ENCODE data around the gene NINJ2.

DNA sequence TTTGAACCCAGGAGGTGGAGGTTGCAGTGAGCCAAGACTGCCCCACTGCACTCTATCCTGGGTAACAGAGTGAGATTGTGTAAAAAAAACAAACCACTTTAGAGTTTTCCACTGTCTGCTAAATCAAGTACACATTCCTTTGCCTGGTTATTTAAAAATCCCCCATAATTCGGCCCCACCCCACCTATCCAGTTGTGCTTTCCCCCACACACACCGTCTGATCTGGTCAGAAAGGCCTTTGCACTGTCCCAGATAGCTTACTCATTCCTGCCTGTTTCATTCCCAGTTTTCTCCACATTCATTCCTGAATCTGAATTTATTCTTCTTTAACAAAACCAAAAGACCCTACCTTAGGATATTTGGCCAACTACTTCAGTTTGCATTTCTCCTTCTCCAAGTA is 29.5 kb downstream of the NINJ2 start:
- TF ChIP-seq EP300 (IDR thresholded peaks at IDR 0.05) (no peak), POLR2A (IDR thresholded peaks at IDR 0.05; ENCODE audit: low read length) (no peak), HOXA7 (CRISPR knock-in tag; IDR thresholded peaks at IDR 0.05) (no peak), KDM5A (IDR thresholded peaks at IDR 0.05) (no peak), SMC3 (IDR thresholded peaks at IDR 0.05) (no peak), FOSL2 (IDR thresholded peaks at IDR 0.05) (no peak), FOSL2 (CRISPR knock-in tag; IDR thresholded peaks at IDR 0.05) (no peak), CEBPB (IDR thresholded peaks at IDR 0.05) (no peak), MYC (IDR thresholded peaks at IDR 0.05; ENCODE audit: borderline replicate concordance, low read length) (no peak), NR3C1 (IDR thresholded peaks at IDR 0.05) (no peak), NFE2L2 (conservative IDR thresholded peaks at IDR 0.05; ENCODE audit: low read length) (no peak)
- TF ChIP-seq, protein P1, sequence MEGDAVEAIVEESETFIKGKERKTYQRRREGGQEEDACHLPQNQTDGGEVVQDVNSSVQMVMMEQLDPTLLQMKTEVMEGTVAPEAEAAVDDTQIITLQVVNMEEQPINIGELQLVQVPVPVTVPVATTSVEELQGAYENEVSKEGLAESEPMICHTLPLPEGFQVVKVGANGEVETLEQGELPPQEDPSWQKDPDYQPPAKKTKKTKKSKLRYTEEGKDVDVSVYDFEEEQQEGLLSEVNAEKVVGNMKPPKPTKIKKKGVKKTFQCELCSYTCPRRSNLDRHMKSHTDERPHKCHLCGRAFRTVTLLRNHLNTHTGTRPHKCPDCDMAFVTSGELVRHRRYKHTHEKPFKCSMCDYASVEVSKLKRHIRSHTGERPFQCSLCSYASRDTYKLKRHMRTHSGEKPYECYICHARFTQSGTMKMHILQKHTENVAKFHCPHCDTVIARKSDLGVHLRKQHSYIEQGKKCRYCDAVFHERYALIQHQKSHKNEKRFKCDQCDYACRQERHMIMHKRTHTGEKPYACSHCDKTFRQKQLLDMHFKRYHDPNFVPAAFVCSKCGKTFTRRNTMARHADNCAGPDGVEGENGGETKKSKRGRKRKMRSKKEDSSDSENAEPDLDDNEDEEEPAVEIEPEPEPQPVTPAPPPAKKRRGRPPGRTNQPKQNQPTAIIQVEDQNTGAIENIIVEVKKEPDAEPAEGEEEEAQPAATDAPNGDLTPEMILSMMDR (IDR thresholded peaks at IDR 0.05): no peak
- TF ChIP-seq, protein P2, sequence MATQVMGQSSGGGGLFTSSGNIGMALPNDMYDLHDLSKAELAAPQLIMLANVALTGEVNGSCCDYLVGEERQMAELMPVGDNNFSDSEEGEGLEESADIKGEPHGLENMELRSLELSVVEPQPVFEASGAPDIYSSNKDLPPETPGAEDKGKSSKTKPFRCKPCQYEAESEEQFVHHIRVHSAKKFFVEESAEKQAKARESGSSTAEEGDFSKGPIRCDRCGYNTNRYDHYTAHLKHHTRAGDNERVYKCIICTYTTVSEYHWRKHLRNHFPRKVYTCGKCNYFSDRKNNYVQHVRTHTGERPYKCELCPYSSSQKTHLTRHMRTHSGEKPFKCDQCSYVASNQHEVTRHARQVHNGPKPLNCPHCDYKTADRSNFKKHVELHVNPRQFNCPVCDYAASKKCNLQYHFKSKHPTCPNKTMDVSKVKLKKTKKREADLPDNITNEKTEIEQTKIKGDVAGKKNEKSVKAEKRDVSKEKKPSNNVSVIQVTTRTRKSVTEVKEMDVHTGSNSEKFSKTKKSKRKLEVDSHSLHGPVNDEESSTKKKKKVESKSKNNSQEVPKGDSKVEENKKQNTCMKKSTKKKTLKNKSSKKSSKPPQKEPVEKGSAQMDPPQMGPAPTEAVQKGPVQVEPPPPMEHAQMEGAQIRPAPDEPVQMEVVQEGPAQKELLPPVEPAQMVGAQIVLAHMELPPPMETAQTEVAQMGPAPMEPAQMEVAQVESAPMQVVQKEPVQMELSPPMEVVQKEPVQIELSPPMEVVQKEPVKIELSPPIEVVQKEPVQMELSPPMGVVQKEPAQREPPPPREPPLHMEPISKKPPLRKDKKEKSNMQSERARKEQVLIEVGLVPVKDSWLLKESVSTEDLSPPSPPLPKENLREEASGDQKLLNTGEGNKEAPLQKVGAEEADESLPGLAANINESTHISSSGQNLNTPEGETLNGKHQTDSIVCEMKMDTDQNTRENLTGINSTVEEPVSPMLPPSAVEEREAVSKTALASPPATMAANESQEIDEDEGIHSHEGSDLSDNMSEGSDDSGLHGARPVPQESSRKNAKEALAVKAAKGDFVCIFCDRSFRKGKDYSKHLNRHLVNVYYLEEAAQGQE (IDR thresholded peaks at IDR 0.05): no peak
- TF ChIP-seq, protein P3, sequence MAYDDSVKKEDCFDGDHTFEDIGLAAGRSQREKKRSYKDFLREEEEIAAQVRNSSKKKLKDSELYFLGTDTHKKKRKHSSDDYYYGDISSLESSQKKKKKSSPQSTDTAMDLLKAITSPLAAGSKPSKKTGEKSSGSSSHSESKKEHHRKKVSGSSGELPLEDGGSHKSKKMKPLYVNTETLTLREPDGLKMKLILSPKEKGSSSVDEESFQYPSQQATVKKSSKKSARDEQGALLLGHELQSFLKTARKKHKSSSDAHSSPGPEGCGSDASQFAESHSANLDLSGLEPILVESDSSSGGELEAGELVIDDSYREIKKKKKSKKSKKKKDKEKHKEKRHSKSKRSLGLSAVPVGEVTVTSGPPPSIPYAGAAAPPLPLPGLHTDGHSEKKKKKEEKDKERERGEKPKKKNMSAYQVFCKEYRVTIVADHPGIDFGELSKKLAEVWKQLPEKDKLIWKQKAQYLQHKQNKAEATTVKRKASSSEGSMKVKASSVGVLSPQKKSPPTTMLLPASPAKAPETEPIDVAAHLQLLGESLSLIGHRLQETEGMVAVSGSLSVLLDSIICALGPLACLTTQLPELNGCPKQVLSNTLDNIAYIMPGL (CRISPR knock-in tag; IDR thresholded peaks at IDR 0.05; ENCODE audit: borderline replicate concordance): no peak
- TF ChIP-seq, protein P4, sequence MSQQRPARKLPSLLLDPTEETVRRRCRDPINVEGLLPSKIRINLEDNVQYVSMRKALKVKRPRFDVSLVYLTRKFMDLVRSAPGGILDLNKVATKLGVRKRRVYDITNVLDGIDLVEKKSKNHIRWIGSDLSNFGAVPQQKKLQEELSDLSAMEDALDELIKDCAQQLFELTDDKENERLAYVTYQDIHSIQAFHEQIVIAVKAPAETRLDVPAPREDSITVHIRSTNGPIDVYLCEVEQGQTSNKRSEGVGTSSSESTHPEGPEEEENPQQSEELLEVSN (IDR thresholded peaks at IDR 0.05; ENCODE audit: borderline replicate concordance, low read depth): no peak

All from A549 (cell line).